Measurements from ENCODE around the gene C20orf202.

- no peak for TF ChIP-seq MYBL2 (CRISPR knock-in tag; IDR thresholded peaks at IDR 0.05)
- TF ChIP-seq E2F4 (CRISPR knock-in tag; IDR thresholded peaks at IDR 0.05; ENCODE audit: borderline replicate concordance, low read depth) = no peak
- TF ChIP-seq ZNF263 (CRISPR knock-in tag; IDR thresholded peaks at IDR 0.05; ENCODE audit: low read depth) = no peak
- TF ChIP-seq, protein P1, sequence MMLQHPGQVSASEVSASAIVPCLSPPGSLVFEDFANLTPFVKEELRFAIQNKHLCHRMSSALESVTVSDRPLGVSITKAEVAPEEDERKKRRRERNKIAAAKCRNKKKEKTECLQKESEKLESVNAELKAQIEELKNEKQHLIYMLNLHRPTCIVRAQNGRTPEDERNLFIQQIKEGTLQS (CRISPR knock-in tag; conservative IDR thresholded peaks at IDR 0.05) = no peak
- no peak for TF ChIP-seq FOXJ3 (CRISPR knock-in tag; IDR thresholded peaks at IDR 0.05; ENCODE audit: borderline replicate concordance)
- TF ChIP-seq SMAD3 (CRISPR knock-in tag; IDR thresholded peaks at IDR 0.05; ENCODE audit: borderline replicate concordance) = no peak
- TF ChIP-seq, protein P2, sequence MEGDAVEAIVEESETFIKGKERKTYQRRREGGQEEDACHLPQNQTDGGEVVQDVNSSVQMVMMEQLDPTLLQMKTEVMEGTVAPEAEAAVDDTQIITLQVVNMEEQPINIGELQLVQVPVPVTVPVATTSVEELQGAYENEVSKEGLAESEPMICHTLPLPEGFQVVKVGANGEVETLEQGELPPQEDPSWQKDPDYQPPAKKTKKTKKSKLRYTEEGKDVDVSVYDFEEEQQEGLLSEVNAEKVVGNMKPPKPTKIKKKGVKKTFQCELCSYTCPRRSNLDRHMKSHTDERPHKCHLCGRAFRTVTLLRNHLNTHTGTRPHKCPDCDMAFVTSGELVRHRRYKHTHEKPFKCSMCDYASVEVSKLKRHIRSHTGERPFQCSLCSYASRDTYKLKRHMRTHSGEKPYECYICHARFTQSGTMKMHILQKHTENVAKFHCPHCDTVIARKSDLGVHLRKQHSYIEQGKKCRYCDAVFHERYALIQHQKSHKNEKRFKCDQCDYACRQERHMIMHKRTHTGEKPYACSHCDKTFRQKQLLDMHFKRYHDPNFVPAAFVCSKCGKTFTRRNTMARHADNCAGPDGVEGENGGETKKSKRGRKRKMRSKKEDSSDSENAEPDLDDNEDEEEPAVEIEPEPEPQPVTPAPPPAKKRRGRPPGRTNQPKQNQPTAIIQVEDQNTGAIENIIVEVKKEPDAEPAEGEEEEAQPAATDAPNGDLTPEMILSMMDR (IDR thresholded peaks at IDR 0.05) = no peak
Observed at GRCh38 chr20:1155342-1155741, 47.9 kb upstream of the C20orf202 start.

Measured in WTC11 (cell line).